A549 (cell line): ENCODE measurements around the gene CCDC182.

Experiments used
- CBX2 ChIP-seq: fragments of 200-600 bp; sonication (generic); IDR thresholded peaks from 2 replicates; pipeline ENCODE4 v1.6.1; 2016; ENCODE audit warnings: low read depth, mild to moderate bottlenecking, borderline replicate concordance
- CHD2 ChIP-seq: fragments of 150-350 bp; IDR thresholded peaks from 2 replicates; pipeline ENCODE4 v1.6.1; 2014; ENCODE audit warnings: low read length; ENCODE audit not compliant: partially characterized antibody
- CTCF ChIP-seq: fragments of >200 bp; sonication (Bioruptor Twin); formaldehyde crosslinking; IDR thresholded peaks from 3 replicates; pipeline ENCODE4 v1.5.1; 2016
- JUN ChIP-seq, 2 experiments: fragments of >200 bp; sonication (Bioruptor Twin); formaldehyde crosslinking; IDR thresholded peaks; 2 replicates in 1 of 2; 3 replicates in 1 of 2; pipeline ENCODE4 v1.6.1; 2016 to 2017
- POLR2A ChIP-seq: IDR thresholded peaks from 2 replicates; pipeline ENCODE4 v1.6.1; 2012; ENCODE audit warnings: mild to moderate bottlenecking, low read length
- REST ChIP-seq: fragments of 200-600 bp; sonication (generic); IDR thresholded peaks from 2 replicates; pipeline ENCODE4 v1.6.1; 2016; ENCODE audit warnings: antibody characterized with exemption, mild to moderate bottlenecking, moderate library complexity
- RNF2 ChIP-seq: fragments of 200-600 bp; sonication (generic); IDR thresholded peaks from 2 replicates; pipeline ENCODE4 v1.6.1; 2016; ENCODE audit warnings: low read depth, mild to moderate bottlenecking, antibody characterized with exemption, moderate library complexity, borderline replicate concordance
- SMC3 ChIP-seq: fragments of >200 bp; sonication (Bioruptor Twin); formaldehyde crosslinking; IDR thresholded peaks from 3 replicates; pipeline ENCODE4 v1.6.1; 2018; ENCODE audit warnings: inconsistent platforms
- TF ChIP-seq, protein P1 (sequence below): fragments of 250-450 bp; sonication (Bioruptor Pico); IDR thresholded peaks from 2 replicates; pipeline ENCODE4 v1.5.0; 2021; ENCODE audit warnings: mild to moderate bottlenecking, moderate library complexity, borderline replicate concordance

- TF ChIP-seq, protein P1, sequence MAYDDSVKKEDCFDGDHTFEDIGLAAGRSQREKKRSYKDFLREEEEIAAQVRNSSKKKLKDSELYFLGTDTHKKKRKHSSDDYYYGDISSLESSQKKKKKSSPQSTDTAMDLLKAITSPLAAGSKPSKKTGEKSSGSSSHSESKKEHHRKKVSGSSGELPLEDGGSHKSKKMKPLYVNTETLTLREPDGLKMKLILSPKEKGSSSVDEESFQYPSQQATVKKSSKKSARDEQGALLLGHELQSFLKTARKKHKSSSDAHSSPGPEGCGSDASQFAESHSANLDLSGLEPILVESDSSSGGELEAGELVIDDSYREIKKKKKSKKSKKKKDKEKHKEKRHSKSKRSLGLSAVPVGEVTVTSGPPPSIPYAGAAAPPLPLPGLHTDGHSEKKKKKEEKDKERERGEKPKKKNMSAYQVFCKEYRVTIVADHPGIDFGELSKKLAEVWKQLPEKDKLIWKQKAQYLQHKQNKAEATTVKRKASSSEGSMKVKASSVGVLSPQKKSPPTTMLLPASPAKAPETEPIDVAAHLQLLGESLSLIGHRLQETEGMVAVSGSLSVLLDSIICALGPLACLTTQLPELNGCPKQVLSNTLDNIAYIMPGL (CRISPR knock-in tag): no peak
- no peak for TF ChIP-seq CTCF
- TF ChIP-seq REST: no peak
- TF ChIP-seq POLR2A: no peak
- TF ChIP-seq JUN (IDR thresholded peaks at IDR 0.05): no peak
- TF ChIP-seq CBX2: no peak
- no peak for TF ChIP-seq SMC3
- no peak for TF ChIP-seq RNF2
- TF ChIP-seq CHD2: no peak
Observed at GRCh38 chr17:57708410-57708809, 36.7 kb downstream of the CCDC182 start.
